AG04449 (cell line): Measurements from ENCODE around the gene JADE3.
A peak's percentile ranks its signal among the peaks of the same experiment; 100 is the strongest.

Source experiments
- CTCF ChIA-PET: fragments of 350-600 bp; formaldehyde crosslinking; extraction: SDS; loops from one replicate; lab custom pipeline; 2021; ENCODE audit warnings: antibody characterized with exemption; lab: Yijun Ruan, JAX
- POLR2A ChIA-PET: fragments of 400-600, 350-600 bp; formaldehyde crosslinking; extraction: SDS; loops from one replicate; lab custom pipeline; 2020; ENCODE audit warnings: antibody characterized with exemption, inconsistent platforms; lab: Yijun Ruan, JAX
- DNase-seq: peaks from one replicate; pipeline ENCODE4 v3.0.0-alpha.2; 2010; ENCODE audit warnings: low read depth, low spot score
- H3K4me3 ChIP-seq: 2 replicates; pipeline ENCODE4 v1.5.1; 2011; ENCODE audit warnings: low read depth, mild to moderate bottlenecking, control low read depth, low read length
- TF ChIP-seq, protein P1 (sequence below): IDR thresholded peaks from one replicate; pipeline ENCODE4 v1.5.1; 2011; ENCODE audit warnings: mild to moderate bottlenecking, moderate library complexity, low read length, control low read depth, inconsistent platforms; ENCODE audit not compliant: insufficient read depth; ENCODE audit errors: missing control alignments

JADE3 gene

GRCh38 chrX:46876901-46877300 is 35.3 kb upstream of the JADE3 start:
- ChIA-PET CTCF (no interaction called here), POLR2A (no interaction called here)
- DNase-seq = no peak
- no peak overlapping the region for H3K4me3 ChIP-seq
- TF ChIP-seq, protein P1, sequence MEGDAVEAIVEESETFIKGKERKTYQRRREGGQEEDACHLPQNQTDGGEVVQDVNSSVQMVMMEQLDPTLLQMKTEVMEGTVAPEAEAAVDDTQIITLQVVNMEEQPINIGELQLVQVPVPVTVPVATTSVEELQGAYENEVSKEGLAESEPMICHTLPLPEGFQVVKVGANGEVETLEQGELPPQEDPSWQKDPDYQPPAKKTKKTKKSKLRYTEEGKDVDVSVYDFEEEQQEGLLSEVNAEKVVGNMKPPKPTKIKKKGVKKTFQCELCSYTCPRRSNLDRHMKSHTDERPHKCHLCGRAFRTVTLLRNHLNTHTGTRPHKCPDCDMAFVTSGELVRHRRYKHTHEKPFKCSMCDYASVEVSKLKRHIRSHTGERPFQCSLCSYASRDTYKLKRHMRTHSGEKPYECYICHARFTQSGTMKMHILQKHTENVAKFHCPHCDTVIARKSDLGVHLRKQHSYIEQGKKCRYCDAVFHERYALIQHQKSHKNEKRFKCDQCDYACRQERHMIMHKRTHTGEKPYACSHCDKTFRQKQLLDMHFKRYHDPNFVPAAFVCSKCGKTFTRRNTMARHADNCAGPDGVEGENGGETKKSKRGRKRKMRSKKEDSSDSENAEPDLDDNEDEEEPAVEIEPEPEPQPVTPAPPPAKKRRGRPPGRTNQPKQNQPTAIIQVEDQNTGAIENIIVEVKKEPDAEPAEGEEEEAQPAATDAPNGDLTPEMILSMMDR = no peak

DNA sequence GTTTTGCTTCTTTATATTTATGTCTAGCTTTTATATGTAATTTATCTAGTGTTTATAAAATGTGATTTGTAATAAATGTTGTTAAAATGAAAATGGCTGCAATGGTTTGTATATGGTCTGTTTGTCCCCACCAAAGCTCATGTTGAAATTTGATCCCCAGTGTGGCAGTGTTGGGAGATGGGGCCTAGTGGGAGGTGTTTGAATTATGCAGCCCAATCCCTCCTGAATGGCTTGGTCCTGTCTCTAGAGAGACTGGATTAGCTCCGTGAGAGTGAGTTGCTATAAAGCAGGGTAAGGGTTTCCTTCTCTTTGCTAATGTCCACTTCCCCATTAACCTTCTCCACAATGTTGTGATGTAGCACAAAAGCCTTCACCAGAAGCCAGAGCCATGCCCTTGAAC is 30.0 kb upstream of the JADE3 start:
- no peak overlapping the region for H3K4me3 ChIP-seq
- ChIA-PET POLR2A (no interaction called here), CTCF (interaction anchor here (1.2 kb wide), 1 partner anchor 21 kb away, joined by 7 read pairs; no protein-coding TSS in a partner anchor)
- DNase-seq = no peak
- TF ChIP-seq, protein P1 = no peak

DNA sequence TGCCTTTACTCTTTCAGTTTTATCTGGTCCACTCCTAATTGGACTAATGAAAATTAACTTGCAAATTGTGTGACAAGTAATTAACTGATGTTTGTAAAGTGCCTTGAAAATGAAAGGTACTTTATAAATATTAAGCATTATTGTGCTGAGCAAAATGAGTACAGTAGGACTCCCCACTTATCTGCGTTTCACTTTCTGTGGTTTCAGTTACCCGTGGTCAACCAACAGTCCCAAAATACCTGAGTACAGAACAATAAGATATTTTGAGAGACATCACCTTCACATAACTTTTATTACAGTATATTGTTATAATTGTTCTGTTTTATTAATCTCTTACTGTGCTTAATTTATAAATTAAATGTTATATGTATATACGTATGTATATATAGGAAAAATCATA is 27.4 kb upstream of the JADE3 start:
- H3K4me3 ChIP-seq = no peak overlapping the region
- DNase-seq = no peak
- ChIA-PET CTCF (interaction anchor here (1.9 kb wide), 1 partner anchor 19 kb away, joined by 5 read pairs; no protein-coding TSS in a partner anchor), POLR2A (no interaction called here)
- TF ChIP-seq, protein P1 = no peak

GRCh38 chrX:46898207-46898606 is 14.0 kb upstream of the JADE3 start:
- ChIA-PET CTCF (interaction anchor here (1.9 kb wide), 1 partner anchor 18 kb away, joined by 4 read pairs; no protein-coding TSS in a partner anchor), POLR2A (no interaction called here)
- TF ChIP-seq, protein P1 = no peak
- H3K4me3 ChIP-seq = no peak overlapping the region
- DNase-seq = no peak

DNA sequence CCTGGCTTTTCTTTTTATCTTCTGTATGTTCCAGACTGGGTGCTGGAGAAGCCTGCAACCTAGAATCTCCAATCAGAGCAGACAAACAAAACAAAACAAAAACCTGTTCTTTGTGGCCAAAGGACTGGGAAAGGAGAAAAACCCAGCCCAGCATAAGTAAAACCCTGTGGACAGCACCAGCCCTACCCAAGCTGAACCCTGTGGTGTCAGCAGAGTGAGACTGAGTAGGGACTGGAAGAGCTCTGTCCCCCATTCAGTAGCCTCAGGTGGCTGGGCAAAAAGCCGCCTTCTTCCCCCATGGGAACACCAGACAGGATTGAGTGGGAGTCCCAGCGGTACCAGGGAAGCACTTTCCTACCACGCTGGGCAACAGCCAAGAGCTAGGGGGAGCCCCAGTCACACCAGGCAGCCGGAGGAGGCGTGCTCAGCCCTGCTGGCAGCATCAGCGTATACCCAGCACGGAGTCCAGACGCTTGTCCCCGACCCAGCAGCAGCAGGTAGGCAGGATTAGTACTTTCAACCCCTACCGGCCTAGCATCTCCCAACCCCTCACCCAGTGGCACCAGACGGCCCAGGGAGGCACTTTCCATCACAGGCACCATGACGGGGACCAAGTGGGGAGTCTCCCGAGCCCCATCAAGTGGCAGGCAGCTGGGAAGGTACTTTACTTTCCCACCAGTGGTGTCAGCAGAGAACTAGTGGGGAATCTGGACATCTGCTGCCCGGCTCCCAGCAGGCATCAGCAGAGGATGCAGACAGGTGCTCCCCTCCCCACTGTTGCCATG is 8.6 kb upstream of the JADE3 start:
- H3K4me3 ChIP-seq = peak overlapping the region; percentile 69
- no peak for DNase-seq
- ChIA-PET CTCF (interaction anchor here (0.7 to 3.3 kb wide), 31 partner anchors 9 to 191 kb away, joined by 3 to 32 read pairs (median 5); partner anchors contain the start of gene JADE3), POLR2A (no interaction called here)
- TF ChIP-seq, protein P1 = peak; percentile 83

GRCh38 chrX:46904626-46905025 is 7.6 kb upstream of the JADE3 start:
- ChIA-PET CTCF (interaction anchor here (0.9 to 3.3 kb wide), 12 partner anchors 9 to 188 kb away, joined by 3 to 32 read pairs (median 6); partner anchors contain the start of gene JADE3), POLR2A (no interaction called here)
- TF ChIP-seq, protein P1 = no peak
- DNase-seq = no peak
- H3K4me3 ChIP-seq = no peak overlapping the region
